Activated CD4-positive, alpha-beta T cell treated with anti-CD3 and anti-CD28 coated beads, Interleukin-2, amount 50 U/mL, for 1 hour (primary cell): Measurements from ENCODE around the gene SLC13A3.

Experiments used
- DNase-seq: peaks from one replicate; pipeline ENCODE4 v3.0.0-alpha.2; 2020

The SLC13A3 gene

GRCh38 chr20:46649965-46650542 lies 1.2 kb downstream of the SLC13A3 start:
- DNase-seq = no peak

DNA sequence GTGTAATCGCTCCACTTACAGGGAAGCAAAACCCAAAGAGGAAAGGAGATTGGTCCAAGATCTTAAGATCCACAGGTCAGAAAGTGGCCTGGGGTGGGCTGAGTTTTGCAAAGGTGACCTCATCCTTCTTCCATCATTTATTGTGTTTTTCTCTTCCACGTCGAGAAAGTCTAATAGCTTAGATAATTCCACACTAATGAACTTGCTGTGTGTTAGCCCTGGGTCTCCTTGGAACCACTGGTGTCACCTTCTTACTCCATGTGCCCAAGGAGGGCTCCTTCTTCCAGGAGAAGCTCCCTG lies 1.7 kb downstream of the SLC13A3 start:
- DNase-seq = no peak

DNA sequence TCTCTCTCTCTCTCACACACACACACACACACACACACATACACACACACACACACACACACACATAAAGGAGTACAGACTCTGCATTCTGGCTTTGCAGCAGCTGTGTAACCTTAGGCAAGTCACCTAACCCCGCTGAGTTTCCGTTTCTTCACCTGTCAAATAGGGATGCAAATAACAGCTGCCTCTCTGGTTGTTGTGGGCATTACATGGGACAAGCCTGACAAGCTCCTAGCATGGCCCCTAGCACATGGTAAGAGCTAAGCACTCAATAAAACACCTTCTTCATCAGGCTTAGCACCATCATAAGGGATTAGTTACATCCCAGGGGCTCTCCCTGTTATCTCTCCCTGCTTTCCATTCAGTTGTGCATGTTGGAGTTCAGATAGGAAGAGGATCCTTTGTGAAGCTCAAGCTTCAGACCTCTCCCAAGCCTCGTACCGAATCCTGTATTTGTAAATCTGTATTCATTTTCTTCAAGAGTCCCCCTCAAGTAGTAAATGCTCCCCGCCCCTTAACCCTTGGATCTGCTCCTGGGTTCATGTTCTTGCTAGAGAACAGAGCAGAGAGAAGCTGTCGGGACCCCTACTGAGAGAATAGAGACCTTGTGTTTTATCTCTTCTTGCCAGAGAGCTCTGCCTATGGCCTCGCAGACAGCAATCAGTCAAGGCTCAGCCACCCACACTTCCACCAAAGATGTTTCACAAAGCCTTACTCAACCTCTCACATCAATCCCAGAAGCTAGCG lies 2.2 kb downstream of the SLC13A3 start:
- DNase-seq = no peak

- DNase-seq = no peak
Observed at GRCh38 chr20:46647469-46647868, 3.8 kb downstream of the SLC13A3 start.

GRCh38 chr20:46646659-46647380 lies 4.4 kb downstream of the SLC13A3 start:
- DNase-seq = no peak

DNA sequence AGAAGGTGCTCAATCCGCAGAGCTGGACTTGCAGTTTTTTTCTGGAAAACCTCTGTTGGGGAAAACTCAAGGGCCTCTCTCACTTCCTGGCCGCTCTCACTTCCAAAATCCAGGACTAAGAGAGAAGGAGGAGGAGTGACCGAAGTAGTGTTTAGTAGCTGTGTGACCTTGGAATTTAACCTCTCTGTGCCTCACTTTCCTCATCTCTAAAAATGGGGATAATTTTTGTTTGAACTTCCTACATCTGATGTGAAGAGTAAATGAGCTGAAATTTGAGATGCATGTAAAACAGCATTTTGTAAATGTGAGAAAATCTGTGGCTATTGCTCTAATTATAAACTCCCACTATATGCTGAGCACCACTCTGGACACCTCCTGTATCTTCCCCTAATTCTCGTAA lies 5.1 kb downstream of the SLC13A3 start:
- DNase-seq = no peak

GRCh38 chr20:46644733-46645132 lies 6.5 kb downstream of the SLC13A3 start:
- DNase-seq = no peak

- DNase-seq = no peak
Observed at GRCh38 chr20:46644160-46644559, 7.1 kb downstream of the SLC13A3 start.

DNA sequence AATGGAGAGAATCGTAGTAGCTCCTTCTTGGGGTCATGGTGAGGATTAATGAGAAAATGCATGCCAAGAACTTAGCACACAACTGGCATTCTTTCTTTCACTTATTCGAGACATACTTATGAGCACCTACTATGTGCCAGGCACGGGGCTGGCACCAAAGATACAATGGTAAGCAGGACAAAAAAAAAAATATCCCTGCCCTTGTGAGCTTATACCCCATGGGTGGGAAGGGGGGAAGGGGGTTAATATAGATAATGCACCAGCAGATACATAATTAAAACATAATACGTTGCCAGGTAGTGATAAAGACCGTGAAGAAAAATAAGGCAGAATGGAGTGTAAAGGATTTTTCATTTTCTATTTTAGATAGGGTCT lies 8.3 kb downstream of the SLC13A3 start:
- no peak for DNase-seq

DNA sequence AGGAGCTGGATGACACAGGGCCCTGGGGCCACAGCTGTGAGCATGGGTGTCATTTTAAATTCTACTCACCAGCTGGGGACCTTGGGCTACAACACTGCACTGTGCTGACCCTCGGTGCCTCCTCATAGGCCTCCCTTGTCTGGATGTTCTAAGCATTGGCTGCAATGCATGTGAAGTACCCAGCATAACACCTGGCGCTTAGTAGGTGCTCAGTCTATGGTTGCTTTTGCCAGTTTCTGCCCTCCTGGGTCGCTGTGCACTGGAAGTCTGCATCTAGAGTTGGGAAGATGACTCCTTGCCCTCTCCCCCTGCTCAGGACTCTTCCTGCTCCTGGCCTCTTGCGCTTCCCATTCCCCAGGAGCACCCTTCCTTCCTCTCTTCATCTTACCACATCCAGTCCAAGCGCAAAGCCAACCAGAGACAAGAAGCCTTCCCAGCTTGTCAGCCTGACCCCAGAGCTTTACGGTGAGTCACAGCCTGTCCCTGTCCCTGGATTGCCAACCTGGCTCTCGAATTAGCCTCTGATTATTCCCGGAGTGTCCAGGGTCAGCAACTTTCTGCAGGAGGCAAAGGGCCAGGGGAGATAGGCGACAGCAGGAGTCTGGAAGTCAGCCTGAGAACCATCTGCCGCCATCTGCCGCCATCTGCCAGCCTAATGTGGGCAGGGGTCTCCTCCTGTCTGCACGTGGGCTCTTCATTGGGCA lies 8.8 kb downstream of the SLC13A3 start:
- no peak for DNase-seq

- DNase-seq = no peak
Observed at GRCh38 chr20:46641424-46641823, 9.8 kb downstream of the SLC13A3 start.

- DNase-seq = no peak
Observed at GRCh38 chr20:46640536-46641311, 10.5 kb downstream of the SLC13A3 start.

- DNase-seq = no peak
Observed at GRCh38 chr20:46640044-46640443, 11.2 kb downstream of the SLC13A3 start.

DNA sequence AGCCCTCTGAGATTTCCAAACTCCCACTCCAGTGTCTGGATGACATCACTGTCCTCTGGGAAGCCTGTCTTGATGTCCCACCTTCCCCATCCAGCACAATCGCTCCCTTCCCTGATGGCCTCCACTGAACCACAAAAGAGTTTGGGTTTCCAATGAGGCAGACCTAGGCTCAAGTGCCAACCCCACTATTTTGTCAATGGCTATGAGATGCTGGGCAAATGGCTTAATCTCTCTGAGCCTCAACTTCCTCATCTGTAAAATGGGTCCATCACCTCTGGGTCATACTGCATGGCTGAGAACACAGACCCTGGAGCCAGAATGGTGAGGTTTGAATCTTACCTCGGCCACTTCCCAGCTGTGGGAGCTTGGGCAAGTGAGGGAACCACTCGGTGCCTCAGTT lies 11.7 kb downstream of the SLC13A3 start:
- no peak for DNase-seq

DNA sequence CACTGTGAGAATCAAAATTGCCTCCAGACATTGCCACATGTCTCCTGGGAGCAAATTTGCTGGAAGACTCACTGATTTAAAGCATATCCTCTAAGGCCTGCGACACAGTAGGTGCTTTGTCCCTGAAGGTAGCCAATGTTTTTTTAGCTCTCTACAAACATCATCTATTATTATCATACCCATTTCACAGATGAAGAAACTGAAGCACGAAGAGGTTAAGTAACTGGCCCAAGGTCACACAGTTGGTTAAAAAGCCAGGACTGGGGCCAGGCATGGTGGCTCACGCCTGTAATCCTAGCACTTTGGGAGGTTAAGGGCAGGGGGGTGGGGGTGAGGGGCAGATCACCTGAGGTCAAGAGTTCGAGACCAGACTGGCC lies 12.4 kb downstream of the SLC13A3 start:
- DNase-seq = no peak

DNA sequence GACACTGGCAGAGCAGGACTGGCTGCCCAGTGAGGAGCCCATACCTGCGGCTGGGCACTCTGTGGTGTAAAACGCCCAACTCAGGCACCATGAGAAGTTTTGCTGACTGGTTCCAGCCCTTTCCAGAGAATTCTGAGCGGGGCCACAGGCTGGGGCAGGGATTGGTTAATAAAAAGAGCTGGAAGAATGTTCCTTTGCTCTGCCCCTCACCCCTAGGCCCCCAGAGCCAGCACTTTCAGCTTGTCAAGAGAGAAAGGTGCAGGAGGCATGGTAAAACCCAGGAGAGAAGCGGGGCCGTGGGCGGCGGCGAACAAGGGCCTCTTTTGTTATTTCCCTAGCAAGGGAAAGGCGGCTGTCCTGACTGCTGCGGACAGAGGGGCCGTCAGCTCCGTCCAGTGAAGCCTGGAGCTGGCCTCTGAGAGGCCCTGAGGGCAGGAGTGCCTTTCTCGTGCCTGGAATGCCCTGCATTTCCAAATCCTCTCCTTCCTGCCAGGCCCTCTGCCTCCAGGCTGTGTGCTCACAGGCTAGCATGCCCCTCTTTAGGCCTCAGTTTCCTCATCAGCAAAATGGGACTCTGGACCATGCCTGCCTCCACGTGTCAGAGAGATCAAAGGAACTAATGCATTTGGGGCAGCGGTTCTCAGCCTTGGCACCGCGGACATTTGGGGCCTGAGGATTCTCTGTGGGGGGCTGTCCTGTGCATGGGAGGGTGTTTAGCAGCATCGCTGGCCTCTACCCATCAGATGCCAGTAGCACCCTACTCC lies 12.9 kb downstream of the SLC13A3 start:
- DNase-seq = no peak

DNA sequence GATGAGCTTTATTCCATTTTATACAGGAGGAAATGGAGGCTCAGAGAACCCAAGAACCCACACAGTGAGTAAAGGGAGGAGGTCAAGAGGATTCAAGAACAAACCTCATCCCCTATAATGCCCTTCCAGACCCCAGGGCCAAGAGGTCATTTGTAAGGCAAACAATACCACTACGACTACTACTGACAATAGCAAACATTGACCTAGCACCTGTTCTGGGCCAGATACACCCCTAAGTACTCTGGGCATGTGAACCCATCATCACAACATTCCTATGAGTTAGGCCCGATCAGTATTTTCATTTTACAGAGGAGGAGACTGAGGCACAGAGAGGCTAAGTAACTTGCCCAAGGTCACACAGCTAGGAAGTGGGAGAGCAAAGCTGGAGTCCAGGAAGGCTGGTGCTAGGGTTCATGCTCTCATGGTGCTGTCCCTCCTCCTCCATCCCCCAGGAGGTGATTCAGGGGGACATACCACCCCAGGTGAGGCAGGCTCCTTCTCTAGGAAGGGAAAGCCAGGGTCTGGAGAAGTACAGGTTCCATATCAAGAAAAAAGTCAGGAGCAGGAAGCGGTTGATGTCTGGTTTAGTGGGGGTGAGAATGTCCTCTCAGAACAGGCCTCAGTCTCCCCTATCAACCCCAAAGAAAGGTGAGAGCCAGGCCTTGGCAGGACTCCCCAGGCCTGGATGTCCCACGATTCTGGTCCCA lies 13.7 kb downstream of the SLC13A3 start:
- DNase-seq = no peak

- DNase-seq = no peak
Observed at GRCh38 chr20:46637020-46637419, 14.2 kb downstream of the SLC13A3 start.

- no peak for DNase-seq
Observed at GRCh38 chr20:46636514-46636913, 14.7 kb downstream of the SLC13A3 start.

DNA sequence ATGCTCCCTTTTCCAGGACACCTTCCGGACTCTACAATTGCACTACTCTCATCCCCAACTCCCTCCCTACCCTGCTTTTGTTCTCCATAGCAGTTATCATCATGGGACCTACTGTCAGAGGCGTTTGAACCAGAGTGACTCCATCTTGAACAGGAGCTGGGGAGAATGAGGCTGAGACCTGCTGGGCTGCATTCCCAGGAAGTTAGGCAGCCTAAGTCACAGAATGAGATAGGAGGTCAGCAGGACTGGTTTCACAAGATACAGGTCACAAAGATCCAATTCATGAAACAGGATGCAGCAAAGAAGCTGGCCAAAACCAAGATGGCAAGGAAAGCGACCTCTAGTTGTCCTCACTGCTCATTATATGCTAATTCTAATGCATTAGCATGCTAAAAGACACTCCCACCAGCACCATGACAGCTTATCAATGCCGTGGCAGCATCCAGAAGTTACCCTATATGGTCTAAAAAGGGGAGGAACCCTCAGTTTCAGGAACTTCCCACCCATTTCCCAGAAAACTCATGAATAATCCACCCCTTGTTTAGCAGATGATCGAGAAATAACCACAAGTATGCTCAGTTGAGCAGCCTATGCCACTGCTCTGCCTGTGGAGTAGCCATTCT lies 15.6 kb downstream of the SLC13A3 start:
- no peak for DNase-seq

DNA sequence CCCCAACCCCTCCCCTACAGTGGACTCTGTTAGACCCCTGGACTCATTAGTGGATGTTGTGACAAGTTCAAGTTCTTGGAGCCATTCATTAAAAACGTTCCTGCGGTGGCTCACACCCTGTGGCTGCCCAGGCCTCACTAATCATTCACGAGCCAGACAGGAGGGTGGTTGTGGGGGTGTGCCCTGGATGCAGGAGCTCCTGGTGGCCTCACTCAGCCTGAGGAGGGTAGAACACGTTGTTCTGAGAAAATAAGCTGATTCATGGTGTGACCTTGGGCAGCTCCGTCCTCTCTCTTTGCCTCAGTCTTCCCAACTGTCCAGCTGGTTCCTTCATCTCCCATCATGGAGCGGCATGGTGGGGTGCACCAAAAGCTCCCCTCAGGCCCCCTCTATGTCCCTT lies 16.7 kb downstream of the SLC13A3 start:
- DNase-seq = no peak
